AG09319 (cell line): ENCODE results near the gene STEAP1.
A peak's percentile ranks its signal among the peaks of the same experiment; 100 is the strongest.
"Not testable (repeated sequence)": the region's sequence is repeated elsewhere in the genome, so short reads cannot be mapped to it uniquely, and the experiment has no call there.

ENCODE experiments used
- DNase-seq: peaks from one replicate; pipeline ENCODE4 v3.0.0-alpha.2; 2010; ENCODE audit warnings: low read depth; ENCODE audit errors: extremely low read depth
- CTCF ChIP-seq: IDR thresholded peaks from 2 replicates; pipeline ENCODE4 v1.5.1; 2011; ENCODE audit warnings: low read depth, mild to moderate bottlenecking, inconsistent platforms, low read length, moderate library complexity

The STEAP1 gene

GRCh38 chr7:90153943-90154771 is at the start of gene STEAP1:
Gene STEAP1 (plus strand): TSS chr7:90154469. CDS start chr7:90159789, 5,320 bp downstream.
- peak; percentile 83 for DNase-seq
- peak; percentile 66 for TF ChIP-seq CTCF

- DNase-seq = not testable (repeated sequence)
Measured at GRCh38 chr7:90114972-90115371, 39.3 kb upstream of the STEAP1 start.

- not testable (repeated sequence) for DNase-seq
Measured at GRCh38 chr7:90118551-90119177, 35.6 kb upstream of the STEAP1 start.

GRCh38 chr7:90119178-90119971 is 34.9 kb upstream of the STEAP1 start:
- DNase-seq = no peak
- no peak for TF ChIP-seq CTCF

GRCh38 chr7:90120205-90120604 is 34.1 kb upstream of the STEAP1 start:
- DNase-seq = not testable (repeated sequence)

- DNase-seq = not testable (repeated sequence)
Measured at GRCh38 chr7:90131746-90132145, 22.5 kb upstream of the STEAP1 start.

GRCh38 chr7:90147079-90147960 is 6.9 kb upstream of the STEAP1 start:
- DNase-seq = not testable (repeated sequence)

GRCh38 chr7:90149428-90149827 is 4.8 kb upstream of the STEAP1 start:
- DNase-seq = not testable (repeated sequence)
- TF ChIP-seq CTCF = peak; percentile 37

- DNase-seq = not testable (repeated sequence)
Measured at GRCh38 chr7:90151884-90152283, 2.4 kb upstream of the STEAP1 start.

GRCh38 chr7:90152642-90153253 is 1.5 kb upstream of the STEAP1 start:
- DNase-seq = peak; percentile 44
- peak; percentile 37 for TF ChIP-seq CTCF
